CD14-positive monocyte (primary cell): ENCODE measurements around the gene CCNJ. TPM values are rescaled to one million over a fixed set of nuclear protein-coding genes. Genes with fewer than 3 reads are reported as not detected.

Experiments
- DNase-seq, 3 donors: peaks; one replicate each; pipeline ENCODE4 v3.0.0-alpha.2; 2011 to 2022
- H2AFZ ChIP-seq: 2 replicates; pipeline ENCODE4 v1.6.0; 2012; ENCODE audit warnings: mild to moderate bottlenecking, low read depth, low read length, inconsistent platforms; ENCODE audit not compliant: insufficient read depth, poor library complexity, severe bottlenecking
- H3K27ac ChIP-seq, 2 donors: 1 replicate in 1 of 2; 2 replicates in 1 of 2; pipeline ENCODE4 v1.5.1; 2012 to 2013; ENCODE audit warnings: low read length in 2 of 2, control low read depth in 1 of 2, inconsistent platforms in 1 of 2, low read depth in 1 of 2, mild to moderate bottlenecking in 1 of 2
- H3K27me3 ChIP-seq, 2 donors: one replicate each; pipeline versions ENCODE4 v1.6.0 to v1.6.1; 2011 to 2013; ENCODE audit warnings: low read length in 2 of 2; ENCODE audit not compliant: control insufficient read depth in 2 of 2, insufficient read depth in 2 of 2
- H3K36me3 ChIP-seq, 2 donors: replicated peaks in 1 of 2; 1 replicate in 1 of 2; 2 replicates in 1 of 2; pipeline versions ENCODE4 v1.5.1 to v1.6.1; 2012 to 2013; ENCODE audit warnings: low read length in 2 of 2, control low read depth in 1 of 2, inconsistent platforms in 1 of 2, mild to moderate bottlenecking in 1 of 2; ENCODE audit not compliant: insufficient read depth in 2 of 2, control insufficient read depth in 1 of 2
- H3K4me1 ChIP-seq, 2 donors: 1 replicate in 1 of 2; 2 replicates in 1 of 2; pipeline versions ENCODE4 v1.5.1 to v1.6.1; 2012 to 2013; ENCODE audit warnings: low read length in 2 of 2, control low read depth in 1 of 2, inconsistent platforms in 1 of 2, mild to moderate bottlenecking in 1 of 2, moderate library complexity in 1 of 2; ENCODE audit not compliant: insufficient read depth in 2 of 2, control insufficient read depth in 1 of 2
- H3K4me2 ChIP-seq: replicated peaks from 2 replicates; pipeline ENCODE3; 2012; ENCODE audit warnings: low read length, moderate library complexity, mild to moderate bottlenecking; ENCODE audit not compliant: poor library complexity, severe bottlenecking; ENCODE audit errors: extremely low read depth
- H3K4me3 ChIP-seq, 3 experiments: fragments of 200-600 bp in 1 of 3; sonication (generic) in 1 of 3; replicated peaks in 1 of 3; 1 replicate in 2 of 3; 2 replicates in 1 of 3; pipeline ENCODE4 v1.5.1; 2011 to 2013; ENCODE audit warnings: low read length in 3 of 3, mild to moderate bottlenecking in 3 of 3, control low read depth in 2 of 3, low read depth in 2 of 3, inconsistent platforms in 1 of 3, moderate library complexity in 1 of 3
- H3K79me2 ChIP-seq: 2 replicates; pipeline ENCODE4 v1.6.0; 2012; ENCODE audit warnings: mild to moderate bottlenecking, control low read depth, inconsistent platforms, low read length, moderate library complexity; ENCODE audit not compliant: insufficient read depth
- H3K9ac ChIP-seq: 2 replicates; pipeline ENCODE4 v1.6.0; 2017; ENCODE audit warnings: low read length, mild to moderate bottlenecking; ENCODE audit not compliant: insufficient read depth, poor library complexity, severe bottlenecking
- H3K9me3 ChIP-seq, 2 donors: replicated peaks in 1 of 2; 1 replicate in 1 of 2; 2 replicates in 1 of 2; pipeline versions ENCODE4 v1.5.1 to v1.6.1; 2012 to 2013; ENCODE audit warnings: low read length in 2 of 2, control low read depth in 1 of 2; ENCODE audit not compliant: control insufficient read depth in 1 of 2, insufficient read depth in 1 of 2
- H4K20me1 ChIP-seq: 2 replicates; pipeline ENCODE4 v1.6.0; 2012; ENCODE audit warnings: mild to moderate bottlenecking, low read length, control low read depth, moderate library complexity; ENCODE audit not compliant: insufficient read depth
- H3K27ac Mint-ChIP-seq, 7 donors: one replicate each; pipeline ENCODE4 v1.8.0; 2020; ENCODE audit warnings: mild to moderate bottlenecking in 7 of 7, mixed read lengths in 7 of 7, moderate library complexity in 6 of 7, inconsistent platforms in 2 of 7
- H3K27me3 Mint-ChIP-seq, 3 donors: one replicate each; pipeline ENCODE4 v1.8.0; 2021 to 2022; ENCODE audit warnings: low read depth in 3 of 3, mild to moderate bottlenecking in 3 of 3, mixed read lengths in 3 of 3, moderate library complexity in 3 of 3, inconsistent platforms in 1 of 3
- H3K36me3 Mint-ChIP-seq, 2 donors: one replicate each; pipeline ENCODE4 v1.8.0; 2020; ENCODE audit warnings: mixed read lengths in 2 of 2, inconsistent platforms in 1 of 2, mild to moderate bottlenecking in 1 of 2
- H3K4me1 Mint-ChIP-seq: one replicate; pipeline ENCODE4 v1.8.0; 2020; ENCODE audit warnings: mild to moderate bottlenecking, mixed read lengths
- H3K4me3 Mint-ChIP-seq, 2 donors: one replicate each; pipeline ENCODE4 v1.8.0; 2020; ENCODE audit warnings: mild to moderate bottlenecking in 2 of 2, mixed read lengths in 2 of 2, moderate library complexity in 1 of 2
- H3K9me3 Mint-ChIP-seq, 7 donors: one replicate each; pipeline ENCODE4 v1.8.0; 2020 to 2022; ENCODE audit warnings: mixed read lengths in 7 of 7, mild to moderate bottlenecking in 6 of 7, moderate library complexity in 6 of 7, inconsistent platforms in 2 of 7
- CTCF ChIP-seq: fragments of 200-600 bp; IDR thresholded peaks from one replicate; pipeline ENCODE4 v1.8.0; 2022; ENCODE audit warnings: antibody characterized with exemption, mild to moderate bottlenecking
- WGBS: methylation state at CpG from one replicate; pipeline ENCODE4 v1.1.5; 2013; ENCODE audit warnings: missing lambda C conversion rate; ENCODE audit not compliant: insufficient coverage; 5-methylcytosine and 5-hydroxymethylcytosine counted together
- intact Hi-C, 2 donors: fragments of 100-400 bp; cut with micrococcal nuclease; formaldehyde crosslinking; loops; one replicate each; pipeline versions ENCODE4 v1.15.0 to v1.15.1; 2023
- polyA plus RNA-seq, 3 donors: library from polyadenylated mRNA; depleted of rRNA in 1 of 3; unstranded in 2 of 3; stranded (reverse) in 1 of 3; fragments of 300-500 nt in 2 of 3; fragments of >200 nt in 1 of 3; fragmentation: Illumina TruSeq in 2 of 3; gene quantifications; 1 replicate in 2 of 3; 2 replicates in 1 of 3; pipeline ENCODE4 v1.2.3, GENCODE V29; 2012 to 2021

Gene CCNJ
- polyA plus RNA-seq, 3 donors: 1.3 to 9.2 (median 2.5) TPM

- H3K79me2 ChIP-seq: no peaks in the 10 kb centered on the region
- Mint-ChIP-seq H3K36me3 (no peaks in the 10 kb centered on the region), H3K9me3 (no peaks in the 10 kb centered on the region), H3K4me3 (no peak overlapping the region), H3K27me3 (peaks cover 0 to 3% (median 0%) of the 10 kb centered on the region in 3 donors), H3K27ac (no peak overlapping the region), H3K4me1 (peaks cover 2% of the 10 kb centered on the region)
- H3K4me2 ChIP-seq: no peak overlapping the region
- no peaks in the 10 kb centered on the region for H3K4me1 ChIP-seq
- H3K4me3 ChIP-seq: no peak overlapping the region
- no peak for DNase-seq
- no peak overlapping the region for H3K27ac ChIP-seq
- H3K9ac ChIP-seq: no peak overlapping the region
- no peak overlapping the region for H2AFZ ChIP-seq
- intact Hi-C loops: loop anchor here (5.0 to 10.0 kb wide), 2 partner anchors 278 to 280 kb away; no protein-coding TSS in a partner anchor
- H3K27me3 ChIP-seq: no peaks in the 10 kb centered on the region
- H4K20me1 ChIP-seq: no peaks in the 10 kb centered on the region
- no peak for TF ChIP-seq CTCF
- no peaks in the 10 kb centered on the region for H3K36me3 ChIP-seq
- no CpG with 5 or more reads among the region's 2 CpGs for WGBS
- no peaks in the 10 kb centered on the region for H3K9me3 ChIP-seq
Measured at GRCh38 chr10:96014473-96015102, 28.8 kb upstream of the CCNJ start.

- H3K4me2 ChIP-seq: no peak overlapping the region
- H3K9ac ChIP-seq: no peak overlapping the region
- Mint-ChIP-seq H3K27me3 (peaks cover 0 to 3% (median 2%) of the 10 kb centered on the region in 3 donors), H3K9me3 (no peaks in the 10 kb centered on the region), H3K4me1 (peaks cover 2% of the 10 kb centered on the region), H3K27ac (no peak overlapping the region), H3K36me3 (peaks cover 0 to 2% of the 10 kb centered on the region in 2 donors), H3K4me3 (no peak overlapping the region)
- no peaks in the 10 kb centered on the region for H4K20me1 ChIP-seq
- no peak overlapping the region for H3K4me3 ChIP-seq
- H3K4me1 ChIP-seq: no peaks in the 10 kb centered on the region
- no peaks in the 10 kb centered on the region for H3K36me3 ChIP-seq
- no peak overlapping the region for H3K27ac ChIP-seq
- no peaks in the 10 kb centered on the region for H3K27me3 ChIP-seq
- no peaks in the 10 kb centered on the region for H3K9me3 ChIP-seq
- TF ChIP-seq CTCF: peak; percentile 76
- peak; percentile 29 to 68 (median 52) for DNase-seq
- intact Hi-C loops: loop anchor here (5.0 to 10.0 kb wide), 2 partner anchors 275 to 278 kb away; no protein-coding TSS in a partner anchor
- H2AFZ ChIP-seq: no peak overlapping the region
- H3K79me2 ChIP-seq: no peaks in the 10 kb centered on the region
- WGBS: 0% methylated on average over 2 of the region's 5 CpGs
Measured at GRCh38 chr10:96017191-96017687, 26.1 kb upstream of the CCNJ start.
